Immature natural killer cell (primary cell): ENCODE results near the gene ALKBH8. TPM values are rescaled to one million over a fixed set of nuclear protein-coding genes. Genes with fewer than 3 reads are reported as not detected.
"Not testable (repeated sequence)": the region's sequence is repeated elsewhere in the genome, so short reads cannot be mapped to it uniquely, and the experiment has no call there.

Source experiments
- DNase-seq, 3 donors: peaks; one replicate each; pipeline ENCODE4 v3.0.0; 2022; ENCODE audit warnings: mixed read lengths in 1 of 3
- H3K27ac Mint-ChIP-seq, 6 donors: one replicate each; pipeline ENCODE4 v1.8.0; 2020; ENCODE audit warnings: mixed read lengths in 6 of 6, mild to moderate bottlenecking in 5 of 6, inconsistent platforms in 4 of 6, moderate library complexity in 3 of 6
- H3K27me3 Mint-ChIP-seq, 3 donors: one replicate each; pipeline ENCODE4 v1.8.0; 2020 to 2021; ENCODE audit warnings: low read depth in 3 of 3, mild to moderate bottlenecking in 3 of 3, mixed read lengths in 3 of 3, moderate library complexity in 3 of 3, inconsistent platforms in 1 of 3
- H3K36me3 Mint-ChIP-seq, 3 donors: one replicate each; pipeline ENCODE4 v1.8.0; 2020; ENCODE audit warnings: mixed read lengths in 3 of 3, inconsistent platforms in 2 of 3, mild to moderate bottlenecking in 2 of 3
- H3K4me1 Mint-ChIP-seq, 2 donors: one replicate each; pipeline ENCODE4 v1.8.0; 2020; ENCODE audit warnings: inconsistent platforms in 2 of 2, mild to moderate bottlenecking in 2 of 2, mixed read lengths in 2 of 2, moderate library complexity in 1 of 2
- H3K4me3 Mint-ChIP-seq, 5 donors: one replicate each; pipeline ENCODE4 v1.8.0; 2020; ENCODE audit warnings: mild to moderate bottlenecking in 5 of 5, mixed read lengths in 5 of 5, inconsistent platforms in 3 of 5, moderate library complexity in 3 of 5
- H3K9me3 Mint-ChIP-seq, 6 donors: one replicate each; pipeline ENCODE4 v1.8.0; 2020; ENCODE audit warnings: mild to moderate bottlenecking in 6 of 6, mixed read lengths in 6 of 6, inconsistent platforms in 4 of 6, moderate library complexity in 3 of 6
- polyA plus RNA-seq, 3 donors: library from polyadenylated mRNA; unstranded; fragments of 300-500 nt; fragmentation: Illumina TruSeq; gene quantifications; one replicate each; pipeline ENCODE4 v1.2.3, GENCODE V29; 2021

The ALKBH8 gene
- polyA plus RNA-seq, 3 donors from 2014 or later, result 1.1 to 10.3 (median 3.4) TPM

- no peaks in the 10 kb centered on the region for H3K4me1 Mint-ChIP-seq
- H3K4me3 Mint-ChIP-seq, result no peak overlapping the region
- DNase-seq, result no peak
- H3K9me3 Mint-ChIP-seq, result no peaks in the 10 kb centered on the region
- H3K27me3 Mint-ChIP-seq, result peaks cover 2 to 20% (median 10%) of the 10 kb centered on the region in 3 donors
- no peak overlapping the region for H3K27ac Mint-ChIP-seq
- no peaks in the 10 kb centered on the region for H3K36me3 Mint-ChIP-seq
Observed at GRCh38 chr11:107472966-107473365, 92.6 kb downstream of the ALKBH8 start.

GRCh38 chr11:107468596-107468995 is 96.9 kb downstream of the ALKBH8 start:
- H3K27ac Mint-ChIP-seq, result no peak overlapping the region
- DNase-seq, result no peak
- H3K36me3 Mint-ChIP-seq, result peaks cover 0 to 3% (median 0%) of the 10 kb centered on the region in 3 donors
- peaks cover under 1 to 8% (median 5%) of the 10 kb centered on the region in 6 donors for H3K9me3 Mint-ChIP-seq
- H3K27me3 Mint-ChIP-seq, result peaks cover 7 to 17% (median 8%) of the 10 kb centered on the region in 3 donors
- H3K4me3 Mint-ChIP-seq, result no peak overlapping the region
- H3K4me1 Mint-ChIP-seq, result no peaks in the 10 kb centered on the region

GRCh38 chr11:107467696-107468095 is 97.8 kb downstream of the ALKBH8 start:
- no peak overlapping the region for H3K27ac Mint-ChIP-seq
- DNase-seq, result no peak
- H3K27me3 Mint-ChIP-seq, result peaks cover 9 to 19% (median 13%) of the 10 kb centered on the region in 3 donors
- H3K36me3 Mint-ChIP-seq, result peaks cover 0 to 6% (median 0%) of the 10 kb centered on the region in 3 donors
- H3K4me3 Mint-ChIP-seq, result no peak overlapping the region
- H3K9me3 Mint-ChIP-seq, result peaks cover 3 to 12% (median 10%) of the 10 kb centered on the region in 6 donors
- H3K4me1 Mint-ChIP-seq, result no peaks in the 10 kb centered on the region

GRCh38 chr11:107466275-107466866 is 99.2 kb downstream of the ALKBH8 start:
- not testable (repeated sequence) for H3K4me1 Mint-ChIP-seq, DNase-seq, H3K36me3 Mint-ChIP-seq, H3K27ac Mint-ChIP-seq, H3K4me3 Mint-ChIP-seq
- Mint-ChIP-seq H3K9me3 (peaks cover 3 to 12% (median 10%) of the 10 kb centered on the region in 6 donors), H3K27me3 (peaks cover 16 to 29% (median 16%) of the 10 kb centered on the region in 3 donors)

- H3K27me3 Mint-ChIP-seq, result peaks cover 10 to 22% (median 20%) of the 10 kb centered on the region in 3 donors
- peak within 1 kb of the TSS; percentile 84 to 95 (median 92) for H3K27ac Mint-ChIP-seq
- peaks cover 26 to 34% of the 10 kb centered on the region in 2 donors for H3K4me1 Mint-ChIP-seq
- H3K9me3 Mint-ChIP-seq, result no peaks in the 10 kb centered on the region
- peak; percentile 90 to 92 (median 91) for DNase-seq
- H3K4me3 Mint-ChIP-seq, result peak within 1 kb of the TSS; percentile 85 to 97 (median 93)
- peaks cover 0 to 8% (median 8%) of the 10 kb centered on the region in 3 donors for H3K36me3 Mint-ChIP-seq
Observed at GRCh38 chr11:107457558-107458271, 107.8 kb downstream of the ALKBH8 start, which contains the start of gene CWF19L2. TSS of gene CWF19L2 (minus strand) at chr11:107457825. CDS start at chr11:107457816, 9 bp downstream.

- Mint-ChIP-seq H3K4me3 (peak overlapping the region; percentile 85 to 97 (median 93)), H3K9me3 (no peaks in the 10 kb centered on the region), H3K27ac (peak overlapping the region; percentile 84 to 95 (median 92)), H3K4me1 (peaks cover 26 to 34% of the 10 kb centered on the region in 2 donors), H3K36me3 (peaks cover 0 to 10% (median 10%) of the 10 kb centered on the region in 3 donors), H3K27me3 (peaks cover 7 to 17% (median 16%) of the 10 kb centered on the region in 3 donors)
- DNase-seq, result no peak
Observed at GRCh38 chr11:107457205-107457557, 108.4 kb downstream of the ALKBH8 start.

- peaks cover 5 to 8% (median 6%) of the 10 kb centered on the region in 3 donors for H3K27me3 Mint-ChIP-seq
- peaks cover 2 to 17% (median 14%) of the 10 kb centered on the region in 3 donors for H3K36me3 Mint-ChIP-seq
- H3K27ac Mint-ChIP-seq, result no peak overlapping the region
- no peak overlapping the region for H3K4me3 Mint-ChIP-seq
- no peaks in the 10 kb centered on the region for H3K9me3 Mint-ChIP-seq
- no peak for DNase-seq
- H3K4me1 Mint-ChIP-seq, result peaks cover 28 to 52% of the 10 kb centered on the region in 2 donors
Observed at GRCh38 chr11:107453594-107454286, 111.8 kb downstream of the ALKBH8 start.

Other genes with a start within 250 kb of the ALKBH8 start
- 1 to 10 TPM; 1.4 to 8.8 (median 5.3) TPM for gene CWF19L2, start 107.9 kb downstream of the ALKBH8 start, polyA plus RNA-seq
- not detected for gene ELMOD1, start 25.4 kb upstream of the ALKBH8 start, polyA plus RNA-seq
- not detected for gene SLN, start 146.3 kb upstream of the ALKBH8 start, polyA plus RNA-seq